Caki2 (cell line): ENCODE measurements around the gene PPP2CA. TPM values are rescaled to one million over a fixed set of nuclear protein-coding genes. Genes with fewer than 3 reads are reported as not detected.
A peak's percentile ranks its signal among the peaks of the same experiment; 100 is the strongest.
"Not testable (repeated sequence)": the region's sequence is repeated elsewhere in the genome, so short reads cannot be mapped to it uniquely, and the experiment has no call there.

Source experiments
- DNase-seq: peaks from one replicate; pipeline ENCODE4 v3.0.0-alpha.2; 2015; ENCODE audit warnings: low read depth
- in situ Hi-C: cut with HindIII; loops from 2 replicates; pipeline ENCODE4 v1.10.0; 2016; ENCODE audit warnings: low sequenced_read_pairs, low pct_unique_long_range_greater_than_20kb, mixed read lengths
- total RNA-seq: library from RNA; depleted of rRNA; stranded (reverse); fragments of >200 nt; shearing (Covaris generic); gene quantifications from 2 replicates; pipeline ENCODE4 v1.2.3, GENCODE V29; 2014; ENCODE audit warnings: low replicate concordance

Gene PPP2CA
- total RNA-seq, 1 experiment from 2014 or later: 285 TPM

DNA sequence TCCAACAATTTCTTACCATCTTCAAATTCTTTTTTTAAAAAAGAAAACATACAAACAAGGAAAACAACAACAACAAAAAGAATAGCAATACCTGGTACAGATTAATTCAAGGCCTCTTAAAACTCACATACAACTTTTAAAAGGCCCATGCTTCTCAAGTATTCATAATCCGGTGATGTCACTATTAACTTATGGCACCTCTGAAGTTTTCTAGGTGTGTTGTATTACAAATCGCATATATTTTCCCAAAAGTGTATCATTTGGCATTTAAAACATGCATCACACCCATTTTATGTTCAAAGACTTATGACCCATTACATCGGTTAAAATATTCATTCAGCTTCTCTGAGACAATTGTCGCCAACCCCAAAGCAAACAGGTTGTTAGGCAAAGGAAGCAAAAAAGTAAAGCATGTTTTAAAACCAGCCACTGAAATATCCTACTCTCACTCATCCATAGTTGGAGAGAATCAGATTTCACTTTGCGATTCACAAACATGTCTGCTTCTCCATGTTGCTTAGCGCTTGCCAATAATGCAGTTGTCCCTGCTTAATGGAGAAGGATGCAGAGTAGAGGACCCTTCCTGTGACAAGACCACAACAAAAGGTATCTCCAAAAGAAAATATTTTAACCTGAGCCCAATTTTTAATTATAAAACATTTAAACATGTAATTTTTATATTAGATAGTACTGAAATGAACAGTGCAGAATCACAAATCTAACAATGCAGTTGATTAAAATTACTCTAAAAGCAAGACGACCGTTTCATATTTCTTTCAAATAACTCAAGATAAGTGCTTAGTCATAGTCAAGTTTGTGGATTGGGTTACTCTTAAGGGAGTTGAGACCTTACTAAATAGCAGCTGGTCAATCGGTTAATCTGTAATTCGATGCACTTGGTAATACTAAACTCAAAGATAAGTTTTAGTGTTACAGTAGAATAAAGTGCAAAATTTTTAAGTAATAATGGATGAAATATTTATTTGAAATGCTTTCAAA lies 50.7 kb downstream of the PPP2CA start:
- peak; percentile 30 for DNase-seq
- in situ Hi-C loops: no loop called here

DNA sequence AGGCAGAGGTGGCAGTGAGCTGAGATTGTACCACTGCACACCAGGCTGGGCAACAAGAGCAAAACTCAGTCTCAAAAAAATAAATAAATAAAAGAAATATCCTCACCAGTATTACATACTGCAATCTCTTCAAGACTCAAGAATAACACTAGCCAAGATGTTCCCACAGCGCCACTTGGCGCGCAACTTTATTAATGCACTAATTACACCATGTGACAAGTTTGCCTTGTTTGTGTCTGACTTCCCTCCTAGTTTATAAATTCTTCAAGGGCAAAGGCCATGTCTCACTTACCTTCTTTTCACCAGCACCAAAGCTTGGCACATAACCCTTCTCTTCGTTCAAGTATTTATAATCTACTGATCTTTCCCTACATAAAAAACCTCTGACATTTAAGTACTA lies 53.9 kb downstream of the PPP2CA start:
- in situ Hi-C loops: no loop called here
- DNase-seq: no peak

DNA sequence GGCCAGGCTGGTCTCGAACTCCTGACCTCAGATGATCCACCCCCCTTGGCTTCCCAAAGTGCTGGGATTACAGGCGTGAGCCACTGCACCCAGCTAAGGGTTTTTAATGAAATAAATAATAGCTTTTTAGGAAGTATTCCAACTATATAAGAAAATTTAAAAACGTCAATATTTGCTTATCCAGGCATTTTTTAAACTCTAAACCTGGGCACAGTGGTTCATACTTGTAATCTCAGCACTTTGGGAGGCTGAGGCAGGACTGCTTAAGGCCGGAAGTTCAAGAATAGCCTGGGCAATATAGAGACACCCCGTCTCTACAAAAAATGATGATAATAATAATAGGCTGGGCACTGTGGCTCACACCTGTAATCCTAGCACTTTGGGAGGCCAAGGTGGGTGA lies 63.3 kb downstream of the PPP2CA start:
- DNase-seq: no peak
- in situ Hi-C loops: no loop called here

DNA sequence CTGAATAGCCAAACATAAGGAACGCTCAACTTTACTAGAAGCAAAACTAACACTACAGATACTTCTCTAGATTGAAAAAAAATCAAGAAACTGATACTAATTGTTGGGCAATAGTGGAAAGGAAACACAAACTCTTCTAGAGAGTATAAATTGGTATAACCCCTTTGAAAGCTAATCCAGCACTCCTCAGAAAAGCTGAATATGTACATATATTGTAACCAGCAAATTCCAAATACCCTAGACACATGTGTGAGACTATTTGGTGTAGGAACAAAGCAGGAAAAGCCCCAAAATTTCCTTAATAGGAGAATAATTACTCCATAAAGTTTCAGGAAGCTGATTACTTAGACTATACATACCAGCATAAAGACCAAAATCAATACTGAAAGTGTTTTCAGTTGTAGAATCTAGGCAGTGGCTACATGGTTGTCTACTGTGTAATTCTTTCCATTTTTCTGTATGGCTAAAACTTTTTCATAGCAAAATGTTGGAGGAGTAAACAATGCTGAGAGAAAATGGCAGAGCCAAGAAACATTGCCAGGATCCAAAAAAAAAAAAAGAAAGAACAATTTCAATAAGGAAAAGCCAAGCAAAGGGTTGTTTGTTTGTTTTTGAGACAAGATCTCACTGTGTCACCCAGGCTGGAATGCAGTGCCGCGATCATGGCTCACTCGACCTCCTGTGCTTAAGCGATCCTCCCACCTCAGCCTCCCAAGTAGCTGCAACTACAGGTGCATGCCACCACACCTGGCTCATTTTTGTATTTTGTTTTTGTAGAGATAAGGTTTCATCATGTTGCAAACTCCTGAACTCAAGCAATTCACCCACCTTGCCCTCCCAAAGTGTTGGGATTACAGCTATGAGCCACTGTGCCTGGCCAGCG lies 64.1 kb downstream of the PPP2CA start:
- DNase-seq: no peak
- in situ Hi-C loops: no loop called here

DNA sequence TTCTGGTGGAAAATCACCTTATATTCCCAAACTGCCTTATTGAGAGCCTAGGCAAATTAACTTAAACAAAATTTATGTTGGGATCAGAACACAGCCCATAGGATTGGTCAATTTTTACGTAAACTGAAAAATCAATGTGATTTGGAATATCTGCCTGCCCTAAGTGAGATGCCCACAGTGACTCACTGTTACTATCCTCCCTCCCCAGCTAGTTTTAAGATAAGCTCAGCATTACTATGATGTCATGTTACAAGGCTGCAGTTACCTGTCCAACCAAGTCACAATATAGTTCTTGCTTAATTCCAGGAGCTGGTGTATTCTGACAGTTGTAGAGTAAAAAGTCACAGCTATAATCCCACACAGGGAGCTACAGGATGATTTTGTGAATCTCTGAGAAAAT lies 72.2 kb downstream of the PPP2CA start:
- in situ Hi-C loops: no loop called here

DNA sequence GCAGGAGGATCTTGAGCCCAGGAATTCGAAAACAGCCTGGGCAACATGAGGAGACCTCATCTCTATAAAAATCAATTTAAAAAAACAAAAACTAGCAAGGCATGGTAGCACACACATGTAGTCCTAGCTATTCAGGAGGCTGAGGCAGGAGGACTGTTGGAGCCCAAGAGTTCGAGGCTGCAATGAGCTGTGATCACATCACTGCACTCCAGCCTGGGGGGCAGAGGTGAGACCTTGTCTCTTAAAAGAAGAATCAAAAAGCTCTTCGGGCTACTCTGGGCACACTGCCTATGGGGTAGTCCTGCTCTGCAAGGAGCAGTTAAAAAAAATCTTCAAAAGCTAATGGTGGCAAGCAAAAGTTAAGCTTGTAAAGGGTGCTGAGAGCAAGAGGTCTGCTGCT lies 72.6 kb downstream of the PPP2CA start:
- no peak for DNase-seq

More for the DNA sequence above, 72.2 kb downstream of the PPP2CA start:
- DNase-seq: no peak

DNA sequence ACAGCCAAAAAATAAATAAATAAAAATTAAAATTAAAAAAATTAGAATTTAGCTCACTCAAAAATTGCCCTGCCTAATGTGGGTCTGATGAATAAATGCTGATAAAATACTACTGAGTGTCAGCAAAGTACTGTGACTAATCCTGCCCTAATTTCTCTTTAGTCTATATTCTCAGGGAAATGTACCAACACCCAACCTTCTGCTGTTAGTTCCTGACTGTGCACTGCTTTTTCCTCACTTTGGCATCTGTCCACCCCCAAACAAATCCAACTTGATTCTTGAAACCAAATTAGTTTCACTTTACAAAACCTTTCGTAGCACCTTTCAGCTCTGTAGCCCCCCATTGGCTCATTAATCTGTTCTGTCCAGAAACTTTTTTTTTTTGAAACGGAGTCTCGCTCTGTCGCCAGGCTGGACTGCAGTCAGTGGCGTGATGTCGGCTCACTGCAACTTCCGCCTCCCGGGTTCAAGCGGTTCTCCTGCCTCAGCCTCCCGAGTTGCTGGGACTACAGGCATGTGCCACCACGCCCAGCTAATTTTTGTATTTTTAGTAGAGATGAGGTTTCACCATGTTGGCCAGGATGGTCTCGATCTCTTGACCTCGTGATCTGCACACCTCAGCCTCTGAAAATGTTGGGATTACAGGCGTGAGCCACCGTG lies 73.6 kb downstream of the PPP2CA start:
- DNase-seq, in situ Hi-C loops: not testable (repeated sequence)

More for the DNA sequence above, 72.6 kb downstream of the PPP2CA start:
- in situ Hi-C loops: no loop called here

DNA sequence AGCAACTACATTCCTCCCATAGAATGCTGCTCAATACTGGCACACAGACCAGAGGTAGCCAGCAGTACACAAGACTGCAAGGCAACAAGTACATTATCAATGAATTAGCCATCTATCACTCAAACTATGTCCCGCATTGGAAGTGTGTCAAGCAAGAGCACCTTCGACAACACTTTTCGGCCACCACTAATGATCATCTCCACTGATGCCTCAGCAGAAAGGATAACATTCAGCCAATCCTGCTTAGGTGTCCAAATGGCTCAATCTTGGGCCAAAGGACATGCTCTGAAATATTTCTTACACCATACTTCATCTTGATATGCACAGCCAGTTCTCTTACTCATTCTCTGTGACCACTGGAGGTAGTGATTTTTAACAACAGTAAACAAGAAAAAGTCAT lies 74.2 kb downstream of the PPP2CA start:
- in situ Hi-C loops: no loop called here
- no peak for DNase-seq

DNA sequence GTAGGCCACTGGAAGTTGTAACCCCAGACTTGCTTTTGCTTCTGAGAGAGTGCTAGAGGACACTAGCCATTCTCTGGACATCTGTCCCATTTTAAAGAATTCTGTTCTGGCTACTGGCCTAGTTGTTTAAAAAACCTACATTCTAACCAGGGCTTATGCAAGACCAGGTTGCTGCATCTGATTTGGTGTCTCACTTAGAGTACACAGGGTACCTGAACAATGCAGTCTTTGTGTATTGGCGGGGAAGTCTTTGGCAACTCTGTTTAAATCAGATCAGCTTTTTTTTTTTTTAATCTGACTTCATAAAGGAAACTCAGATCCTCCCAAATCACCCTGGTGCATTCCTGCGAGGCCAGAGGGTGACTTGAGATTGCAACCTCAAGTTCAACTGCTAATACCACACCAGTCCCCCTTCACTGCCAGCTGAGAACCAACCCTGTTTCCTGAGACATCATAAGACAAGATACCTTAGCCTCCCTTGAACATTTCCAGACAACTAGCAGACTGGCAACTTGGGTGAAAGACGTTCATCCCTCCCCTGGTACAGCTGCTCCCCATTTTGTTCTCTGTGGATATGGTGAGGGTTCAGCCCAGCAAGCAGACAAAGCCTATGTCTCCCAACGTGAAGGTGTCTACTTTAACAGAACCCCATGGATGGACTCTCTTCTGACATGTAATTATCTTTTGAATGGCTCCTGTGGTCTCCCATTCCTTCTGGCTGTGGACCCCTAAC lies 76.1 kb downstream of the PPP2CA start:
- DNase-seq: no peak
- in situ Hi-C loops: no loop called here

DNA sequence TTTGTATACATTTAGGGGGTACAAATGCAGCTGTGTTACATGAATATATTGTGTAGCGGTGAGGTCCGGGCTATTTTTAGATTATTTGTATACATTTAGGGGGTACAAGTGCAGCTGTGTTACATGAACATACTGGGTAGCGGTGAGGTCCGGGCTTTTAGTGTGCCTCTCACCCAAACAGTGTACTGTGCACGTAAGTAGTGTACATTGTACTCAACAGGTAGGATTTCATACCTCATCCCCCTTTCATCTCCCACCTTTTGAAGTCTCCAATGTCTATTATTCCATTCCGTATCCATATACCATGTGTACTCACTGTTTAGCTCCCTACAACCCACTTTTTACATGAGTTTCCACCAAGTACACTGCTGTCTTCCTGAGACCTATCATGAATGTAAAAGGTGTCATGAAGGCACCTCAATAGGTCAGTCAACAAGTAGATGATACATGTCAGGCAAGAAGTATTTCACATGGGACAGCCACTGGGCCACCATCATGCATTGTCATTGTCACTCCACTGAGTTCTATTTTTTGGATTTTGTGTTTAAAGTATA lies 76.8 kb downstream of the PPP2CA start:
- DNase-seq: no peak
- in situ Hi-C loops: no loop called here

DNA sequence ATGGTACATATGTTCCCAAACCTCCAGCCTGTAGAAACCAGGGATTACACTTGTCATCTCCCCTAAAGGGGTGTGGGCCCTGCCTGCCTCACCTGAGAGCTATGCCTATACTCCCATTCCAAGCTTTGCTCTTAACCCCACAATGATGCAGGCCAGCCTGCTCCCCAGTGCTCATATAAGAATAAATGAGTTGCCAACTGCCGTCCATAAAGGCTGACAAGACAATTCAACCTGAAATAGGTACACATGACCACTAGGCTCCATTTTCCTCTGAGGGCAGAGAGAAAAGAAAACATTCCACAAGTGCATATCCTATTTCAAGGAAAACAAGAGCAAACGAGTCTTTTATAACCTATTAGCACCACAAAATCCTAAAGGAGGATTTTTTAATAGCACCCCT lies 77.6 kb downstream of the PPP2CA start:
- peak; percentile 35 for DNase-seq
- in situ Hi-C loops: no loop called here

DNA sequence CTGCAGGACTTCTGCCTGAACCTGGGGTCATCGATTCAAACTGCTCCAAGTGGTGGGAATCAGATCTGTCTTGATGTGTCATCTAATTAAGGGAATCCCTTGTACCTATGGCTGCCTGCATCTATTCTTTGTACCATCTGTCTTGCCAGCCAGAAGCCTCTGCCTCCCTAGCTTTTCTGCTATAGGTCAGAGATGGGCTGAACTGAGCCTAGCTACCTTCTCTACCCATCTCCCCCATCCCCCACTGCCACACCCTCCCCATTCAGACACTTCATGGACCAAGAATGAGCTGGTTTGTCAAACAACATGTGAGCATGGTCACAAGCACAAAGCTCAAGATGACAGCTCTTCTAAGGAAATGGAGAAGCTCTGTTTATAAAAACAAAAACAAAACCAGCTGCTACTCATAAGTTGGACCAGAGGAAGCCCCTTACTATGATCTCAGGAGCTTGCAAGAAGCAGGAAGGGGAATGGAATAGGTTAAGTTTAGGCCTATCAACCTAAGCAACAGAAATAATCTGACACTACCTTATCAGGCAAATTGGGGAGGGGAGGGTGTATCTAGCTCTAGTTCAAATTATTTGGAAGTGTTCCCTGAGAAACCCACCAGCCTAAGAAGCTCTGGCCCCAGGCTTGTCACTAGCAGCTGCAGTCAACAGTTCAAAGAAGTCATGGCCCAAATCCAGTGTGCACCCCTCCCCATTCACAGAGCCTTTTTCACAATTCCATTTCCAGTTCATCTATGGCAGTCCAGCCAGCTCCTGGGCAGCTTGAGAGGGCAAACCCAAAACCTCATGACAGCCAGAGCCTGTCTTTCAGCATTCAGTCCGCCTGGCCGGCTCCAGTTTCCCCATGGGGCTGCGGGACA lies 79.0 kb downstream of the PPP2CA start:
- DNase-seq: no peak
- in situ Hi-C loops: no loop called here

DNA sequence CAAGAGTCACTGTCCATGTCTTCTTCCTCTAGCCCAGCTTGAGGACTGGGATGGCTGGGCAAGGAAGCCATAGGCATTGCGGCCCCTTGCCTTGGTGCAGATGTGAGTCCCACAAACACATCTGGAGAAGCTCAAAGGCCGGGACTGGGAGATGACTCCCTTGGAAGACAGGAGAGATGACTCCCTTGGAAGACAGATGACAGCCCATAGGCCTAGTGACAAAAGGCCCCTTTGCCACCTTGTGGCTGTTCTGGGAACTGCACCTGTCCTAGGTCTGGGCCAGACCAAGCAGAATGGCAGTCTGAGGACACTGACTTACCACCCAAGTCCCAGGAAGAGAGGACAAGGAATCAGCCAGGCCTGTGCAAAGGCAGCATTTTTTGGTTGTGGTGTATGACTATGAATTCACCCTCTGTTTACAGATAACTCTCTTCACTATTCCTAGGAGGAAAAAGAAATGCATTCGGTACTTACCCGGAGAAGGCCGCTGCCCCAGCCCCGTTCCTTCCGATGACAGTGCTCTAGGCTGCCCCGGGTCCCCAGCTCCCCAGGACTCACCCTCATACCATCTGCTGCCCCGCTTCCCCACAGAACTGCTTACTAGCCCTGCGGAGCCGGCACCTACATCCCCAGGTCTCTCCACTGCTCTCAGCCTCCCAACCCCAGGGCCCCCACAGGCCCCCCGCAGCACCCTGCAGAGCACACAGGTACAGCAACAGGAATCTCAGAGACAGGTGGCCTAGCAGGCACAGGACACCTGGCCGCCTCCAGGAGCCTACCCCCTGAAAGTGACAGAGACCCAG lies 79.9 kb downstream of the PPP2CA start:
- in situ Hi-C loops: no loop called here

DNA sequence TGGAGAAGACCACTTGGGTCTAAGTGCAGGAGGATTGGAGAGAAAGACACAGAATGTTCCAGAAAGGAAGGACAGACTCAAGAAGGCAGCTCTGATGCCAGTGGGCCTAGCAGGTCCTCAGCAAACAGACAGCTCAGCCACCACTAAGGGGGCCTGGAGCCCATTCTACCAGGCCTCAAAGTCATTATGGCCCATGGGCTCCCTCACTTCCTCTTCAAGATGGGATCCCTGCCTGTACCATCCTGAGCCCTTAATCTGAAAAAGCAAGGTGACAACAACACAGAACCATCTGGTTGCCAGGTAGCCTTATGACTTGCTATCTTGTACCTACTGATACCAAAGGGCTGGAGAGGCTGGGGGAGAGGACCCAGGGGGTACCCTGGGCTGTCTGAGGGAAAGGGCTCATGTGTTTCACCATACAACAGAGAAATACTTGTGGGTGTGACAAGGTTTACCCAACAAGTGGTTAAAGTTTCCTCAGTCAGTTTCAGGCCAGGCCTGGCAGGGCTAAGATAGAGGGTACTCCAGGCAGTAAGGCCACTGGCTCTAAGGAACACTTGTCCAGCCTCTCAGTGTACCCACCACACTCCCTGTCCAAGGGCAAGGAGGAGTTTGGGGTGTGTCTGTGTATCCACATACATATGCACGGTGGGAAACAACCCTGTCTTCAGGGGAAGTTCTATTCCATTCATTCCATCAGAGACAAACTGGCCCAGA lies 80.7 kb downstream of the PPP2CA start:
- in situ Hi-C loops: no loop called here
- DNase-seq: no peak

More for the DNA sequence above, 79.9 kb downstream of the PPP2CA start:
- peak; percentile 57 for DNase-seq
